Right atrium auricular region (tissue), 2 donors: Measurements from ENCODE around the gene PRRT2. TPM values are rescaled to one million over a fixed set of nuclear protein-coding genes. Genes with fewer than 3 reads are reported as not detected.

Experiments
- DNase-seq: peaks from one replicate; pipeline ENCODE4 v3.0.0-alpha.2; 2019; ENCODE audit warnings: low spot score
- H3K27ac ChIP-seq, 2 donors: fragments of 200-600 bp; sonication (generic); 1 replicate in 1 of 2; 2 replicates in 1 of 2; pipeline ENCODE4 v1.5.1; 2016 to 2019
- H3K27me3 ChIP-seq, 2 donors: fragments of 200-600 bp; sonication (generic); one replicate each; pipeline versions ENCODE4 v1.5.1 to v1.6.0; 2017 to 2019
- H3K36me3 ChIP-seq: fragments of 200-600 bp; sonication (generic); one replicate; pipeline ENCODE4 v1.5.1; 2016
- H3K4me1 ChIP-seq, 2 donors: fragments of 200-600 bp; sonication (generic); one replicate each; pipeline versions ENCODE4 v1.5.1 to v1.6.0; 2017 to 2019
- H3K4me3 ChIP-seq, 2 donors: fragments of 200-600 bp; sonication (generic); 1 replicate in 1 of 2; 2 replicates in 1 of 2; pipeline ENCODE4 v1.5.1; 2017 to 2019; ENCODE audit warnings: mild to moderate bottlenecking in 1 of 2, moderate library complexity in 1 of 2
- H3K9me3 ChIP-seq, 2 donors: fragments of 200-600 bp; sonication (generic); one replicate each; pipeline ENCODE4 v1.5.1; 2019
- total RNA-seq, 2 donors: library from RNA; depleted of rRNA; stranded (reverse); fragments of >200 nt; gene quantifications; one replicate each; pipeline ENCODE4 v1.1.0, GENCODE V29; 2016
- TF ChIP-seq, protein P1 (sequence below), 2 donors: fragments of 200-600 bp; sonication (generic); IDR thresholded peaks; one replicate each; pipeline ENCODE4 v1.5.1; 2019; ENCODE audit warnings: antibody characterized with exemption in 2 of 2

Gene PRRT2
- total RNA-seq, 2 donors from 2014 or later: 0.51 to 0.52 TPM

GRCh38 chr16:29821643-29822115 lies 9.7 kb downstream of the PRRT2 start:
- H3K27me3 ChIP-seq: no peaks in the 10 kb centered on the region
- H3K9me3 ChIP-seq: no peaks in the 10 kb centered on the region
- H3K36me3 ChIP-seq: peaks cover 10% of the 10 kb centered on the region
- H3K4me3 ChIP-seq: peak overlapping the region; percentile 66 to 74
- H3K27ac ChIP-seq: peak overlapping the region; percentile 81 to 84
- TF ChIP-seq, protein P1, sequence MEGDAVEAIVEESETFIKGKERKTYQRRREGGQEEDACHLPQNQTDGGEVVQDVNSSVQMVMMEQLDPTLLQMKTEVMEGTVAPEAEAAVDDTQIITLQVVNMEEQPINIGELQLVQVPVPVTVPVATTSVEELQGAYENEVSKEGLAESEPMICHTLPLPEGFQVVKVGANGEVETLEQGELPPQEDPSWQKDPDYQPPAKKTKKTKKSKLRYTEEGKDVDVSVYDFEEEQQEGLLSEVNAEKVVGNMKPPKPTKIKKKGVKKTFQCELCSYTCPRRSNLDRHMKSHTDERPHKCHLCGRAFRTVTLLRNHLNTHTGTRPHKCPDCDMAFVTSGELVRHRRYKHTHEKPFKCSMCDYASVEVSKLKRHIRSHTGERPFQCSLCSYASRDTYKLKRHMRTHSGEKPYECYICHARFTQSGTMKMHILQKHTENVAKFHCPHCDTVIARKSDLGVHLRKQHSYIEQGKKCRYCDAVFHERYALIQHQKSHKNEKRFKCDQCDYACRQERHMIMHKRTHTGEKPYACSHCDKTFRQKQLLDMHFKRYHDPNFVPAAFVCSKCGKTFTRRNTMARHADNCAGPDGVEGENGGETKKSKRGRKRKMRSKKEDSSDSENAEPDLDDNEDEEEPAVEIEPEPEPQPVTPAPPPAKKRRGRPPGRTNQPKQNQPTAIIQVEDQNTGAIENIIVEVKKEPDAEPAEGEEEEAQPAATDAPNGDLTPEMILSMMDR (IDR thresholded peaks at IDR 0.05): no peak
- peaks cover 0 to 80% of the 10 kb centered on the region in 2 donors for H3K4me1 ChIP-seq
- no peak for DNase-seq

GRCh38 chr16:29824589-29825144 lies 12.7 kb downstream of the PRRT2 start:
- Histone ChIP-seq H3K27ac (peak overlapping the region; percentile 81 to 82), H3K4me3 (no peak overlapping the region), H3K27me3 (no peaks in the 10 kb centered on the region), H3K9me3 (no peaks in the 10 kb centered on the region), H3K4me1 (peaks cover 0 to 62% of the 10 kb centered on the region in 2 donors), H3K36me3 (no peaks in the 10 kb centered on the region)
- no peak for DNase-seq
- TF ChIP-seq, protein P1 (IDR thresholded peaks at IDR 0.05): no peak

DNA sequence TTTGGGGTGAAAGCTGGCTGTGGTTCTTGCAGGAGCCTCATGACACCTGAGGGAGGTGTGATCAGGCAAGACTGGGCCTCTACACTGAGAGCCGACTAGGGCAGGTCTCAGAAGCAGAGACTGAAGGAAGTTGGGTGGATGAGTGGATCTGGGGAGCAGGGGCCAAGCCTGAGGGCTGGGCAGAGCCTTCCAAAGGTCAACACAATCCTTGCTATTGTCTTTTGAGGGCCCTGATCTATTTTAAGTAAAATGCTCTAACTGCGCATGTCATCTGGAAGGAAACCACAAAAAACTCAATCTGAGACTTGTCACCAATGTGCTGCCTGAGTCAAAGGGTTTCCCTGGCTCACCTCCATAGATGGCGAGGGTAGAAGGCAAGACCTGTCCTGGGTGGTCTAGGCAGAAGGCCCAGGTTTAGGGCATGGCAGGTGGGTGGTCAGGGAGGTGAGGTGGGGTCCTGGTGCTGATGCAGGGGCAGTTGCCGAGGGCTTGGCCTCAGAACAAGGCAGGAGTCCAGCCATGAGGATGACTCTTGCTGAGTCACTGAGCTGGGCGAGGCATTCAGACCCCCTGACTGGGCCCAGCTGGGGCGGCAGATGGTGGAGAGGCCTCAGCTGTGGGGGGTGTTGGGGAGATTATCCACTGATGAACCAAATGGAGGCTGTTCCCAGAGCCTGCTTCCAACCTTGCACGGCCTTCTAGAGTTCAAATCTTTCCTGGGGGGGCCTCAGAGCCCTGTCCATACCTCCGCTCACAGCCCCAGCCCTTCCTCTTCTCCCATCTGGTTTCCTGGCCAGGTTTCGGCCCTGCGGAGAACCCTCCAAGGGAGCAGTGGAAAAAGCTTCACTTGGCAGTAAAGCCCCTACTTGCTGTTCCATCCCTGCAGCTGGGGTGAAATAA lies 13.4 kb downstream of the PRRT2 start:
- DNase-seq: peak; percentile 81
- Histone ChIP-seq H3K9me3 (no peaks in the 10 kb centered on the region), H3K36me3 (no peaks in the 10 kb centered on the region), H3K4me1 (peaks cover 0 to 55% of the 10 kb centered on the region in 2 donors), H3K4me3 (no peak overlapping the region), H3K27me3 (no peaks in the 10 kb centered on the region), H3K27ac (peak overlapping the region; percentile 81 to 82)
- TF ChIP-seq, protein P1 (IDR thresholded peaks at IDR 0.05): no peak

DNA sequence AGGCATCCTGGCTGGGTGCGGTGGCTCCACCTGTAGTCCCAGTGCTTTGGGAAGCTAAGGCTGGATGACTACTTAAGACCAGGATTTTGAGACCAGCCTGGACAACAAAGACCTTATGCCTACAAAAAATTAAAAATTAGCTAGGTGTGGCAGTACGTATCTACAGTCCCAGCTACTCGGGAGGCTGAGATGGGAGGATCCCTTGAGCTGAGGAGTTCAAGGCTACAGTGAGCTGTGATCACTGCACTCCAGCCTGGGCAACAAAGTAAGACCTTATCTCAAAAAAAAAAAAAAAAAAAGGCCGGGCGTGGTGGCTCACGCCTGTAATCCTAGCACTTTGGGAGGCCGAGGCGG lies 14.3 kb downstream of the PRRT2 start:
- H3K27ac ChIP-seq: peak overlapping the region; percentile 81 to 82
- DNase-seq: no peak
- no peaks in the 10 kb centered on the region for H3K27me3 ChIP-seq
- no peak overlapping the region for H3K4me3 ChIP-seq
- no peaks in the 10 kb centered on the region for H3K9me3 ChIP-seq
- H3K36me3 ChIP-seq: peaks cover 6% of the 10 kb centered on the region
- TF ChIP-seq, protein P1 (IDR thresholded peaks at IDR 0.05): no peak
- peaks cover 0 to 48% of the 10 kb centered on the region in 2 donors for H3K4me1 ChIP-seq

DNA sequence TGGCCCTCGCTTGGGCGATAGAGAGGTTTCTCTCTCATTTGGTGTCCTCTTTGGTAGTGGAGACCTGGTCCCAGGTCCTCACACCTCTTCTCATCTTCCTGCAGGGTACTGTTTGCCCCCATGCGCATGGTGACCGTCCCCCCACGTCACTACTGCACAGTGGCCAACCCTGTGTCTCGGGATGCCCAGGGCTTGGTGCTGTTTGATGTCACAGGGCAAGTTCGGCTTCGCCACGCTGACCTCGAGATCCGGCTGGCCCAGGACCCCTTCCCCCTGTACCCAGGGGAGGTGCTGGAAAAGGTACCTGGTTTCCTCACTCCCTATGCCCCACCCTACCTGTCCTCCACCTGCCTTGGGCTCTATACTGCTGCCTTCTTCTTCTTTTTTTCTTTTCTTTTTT lies 18.8 kb downstream of the PRRT2 start:
- peaks cover 47% of the 10 kb centered on the region for H3K36me3 ChIP-seq
- H3K9me3 ChIP-seq: no peaks in the 10 kb centered on the region
- TF ChIP-seq, protein P1 (IDR thresholded peaks at IDR 0.05): no peak
- no peak overlapping the region for H3K27ac ChIP-seq
- H3K27me3 ChIP-seq: no peaks in the 10 kb centered on the region
- DNase-seq: no peak
- H3K4me1 ChIP-seq: peaks cover 0 to 5% of the 10 kb centered on the region in 2 donors
- no peak overlapping the region for H3K4me3 ChIP-seq
